B cell (primary cell): ENCODE data around the gene SERPINC1. TPM values are rescaled to one million over a fixed set of nuclear protein-coding genes. Genes with fewer than 3 reads are reported as not detected.

ENCODE experiments used
- ATAC-seq: fragments of 200-7000 bp; cut with Tn5 transposase; one replicate; pipeline ENCODE4 v1.10.0; 2021; ENCODE audit warnings: low read depth, mild to moderate bottlenecking, moderate number of reproducible peaks, moderate library complexity
- CTCF ChIA-PET: fragments of 350-600 bp; sonication (Branson Sonifier 250); formaldehyde crosslinking; loops from one replicate; lab custom pipeline; 2021; ENCODE audit warnings: antibody characterized with exemption, inconsistent platforms; lab: Charles Lee
- POLR2A ChIA-PET: fragments of 350-600 bp; sonication (Branson Sonifier 250); formaldehyde crosslinking; loops from one replicate; lab custom pipeline; 2021; ENCODE audit warnings: antibody characterized with exemption; lab: Charles Lee
- DNase-seq: peaks from one replicate; pipeline ENCODE4 v3.0.0; 2013
- H2AFZ ChIP-seq: 2 replicates; pipeline ENCODE4 v1.6.1; 2012; ENCODE audit warnings: mild to moderate bottlenecking, low read depth, low read length; ENCODE audit not compliant: insufficient read depth, poor library complexity, severe bottlenecking
- H3K27ac ChIP-seq, 2 donors: 1 replicate in 1 of 2; 2 replicates in 1 of 2; pipeline ENCODE4 v1.5.1; 2012 to 2013; ENCODE audit warnings: low read length in 2 of 2, mild to moderate bottlenecking in 2 of 2, moderate library complexity in 1 of 2
- H3K27me3 ChIP-seq, 4 experiments: fragments of 200-600 bp in 1 of 4; sonication (generic) in 1 of 4; replicated peaks in 1 of 4; 1 replicate in 2 of 4; 2 replicates in 2 of 4; pipeline versions ENCODE4 v1.6.1 to v1.7.0; 2013 to 2016; ENCODE audit warnings: low read length in 3 of 4, mild to moderate bottlenecking in 2 of 4, mixed read lengths in 1 of 4, moderate library complexity in 1 of 4; ENCODE audit not compliant: insufficient read depth in 4 of 4, control insufficient read depth in 3 of 4; ENCODE audit errors: control extremely low read depth in 1 of 4
- H3K36me3 ChIP-seq, 2 experiments: replicated peaks in 1 of 2; 1 replicate in 1 of 2; 2 replicates in 1 of 2; pipeline versions ENCODE4 v1.6.1 to v1.7.1; 2013; ENCODE audit warnings: low read length in 1 of 2; ENCODE audit not compliant: insufficient read depth in 2 of 2, control insufficient read depth in 1 of 2; ENCODE audit errors: control extremely low read depth in 1 of 2, extremely low read depth in 1 of 2
- H3K4me1 ChIP-seq, 2 donors: fragments of 200-600 bp in 1 of 2; sonication (generic) in 1 of 2; 1 replicate in 1 of 2; 2 replicates in 1 of 2; pipeline versions ENCODE4 v1.5.1 to v1.6.1; 2013 to 2017; ENCODE audit warnings: low read length in 2 of 2; ENCODE audit not compliant: control insufficient read depth in 2 of 2, insufficient read depth in 2 of 2
- H3K4me2 ChIP-seq: replicated peaks from 2 replicates; pipeline ENCODE3; 2012; ENCODE audit warnings: mild to moderate bottlenecking, low read depth, low read length; ENCODE audit not compliant: poor library complexity, severe bottlenecking
- H3K4me3 ChIP-seq, 5 experiments: fragments of 200-600 bp in 1 of 5; sonication (generic) in 1 of 5; 1 replicate in 3 of 5; 2 replicates in 2 of 5; pipeline versions ENCODE4 v1.5.1 to v1.7.0; 2011 to 2016; ENCODE audit warnings: low read length in 4 of 5, mild to moderate bottlenecking in 4 of 5, low read depth in 2 of 5, control low read depth in 1 of 5, moderate library complexity in 1 of 5; ENCODE audit not compliant: insufficient read depth in 1 of 5; ENCODE audit errors: control extremely low read depth in 1 of 5, extremely low read depth in 1 of 5
- H3K79me2 ChIP-seq: fragments of 200-600 bp; sonication (generic); one replicate; pipeline ENCODE4 v1.6.0; 2016; ENCODE audit warnings: low read length; ENCODE audit not compliant: control insufficient read depth, insufficient read depth
- H3K9ac ChIP-seq: fragments of 200-600 bp; sonication (generic); 2 replicates; pipeline ENCODE4 v1.6.1; 2017; ENCODE audit warnings: mild to moderate bottlenecking, low read length, moderate library complexity
- H3K9me3 ChIP-seq, 3 donors: one replicate each; pipeline versions ENCODE4 v1.6.1 to v1.7.1; 2013; ENCODE audit warnings: low read length in 2 of 3; ENCODE audit not compliant: control insufficient read depth in 2 of 3, insufficient read depth in 1 of 3; ENCODE audit errors: control extremely low read depth in 1 of 3
- H4K20me1 ChIP-seq: 2 replicates; pipeline ENCODE4 v1.6.0; 2012; ENCODE audit warnings: mild to moderate bottlenecking, low read length; ENCODE audit not compliant: insufficient read depth, control insufficient read depth, poor library complexity, severe bottlenecking
- H3K27ac Mint-ChIP-seq: one replicate; pipeline ENCODE4 v1.8.0; 2021; ENCODE audit warnings: mixed read lengths
- H3K27me3 Mint-ChIP-seq: one replicate; pipeline ENCODE4 v1.8.0; 2021; ENCODE audit warnings: mixed read lengths
- H3K4me1 Mint-ChIP-seq: one replicate; pipeline ENCODE4 v1.8.0; 2021; ENCODE audit warnings: mixed read lengths
- H3K4me3 Mint-ChIP-seq: one replicate; pipeline ENCODE4 v1.8.0; 2021; ENCODE audit warnings: mixed read lengths
- H3K9me3 Mint-ChIP-seq: one replicate; pipeline ENCODE4 v1.8.0; 2022; ENCODE audit warnings: mixed read lengths; ENCODE audit not compliant: insufficient read depth
- CTCF ChIP-seq: fragments of 200-600 bp; IDR thresholded peaks from one replicate; pipeline ENCODE4 v1.8.0; 2022; ENCODE audit warnings: antibody characterized with exemption, mild to moderate bottlenecking
- EZH2 ChIP-seq: IDR thresholded peaks from 2 replicates; pipeline ENCODE4 v1.6.1; 2012; ENCODE audit warnings: borderline replicate concordance, low read depth, mild to moderate bottlenecking, moderate library complexity, low read length; ENCODE audit not compliant: insufficient read depth, poor library complexity, severe bottlenecking
- WGBS: methylation state at CpG from one replicate; pipeline ENCODE4 v1.1.5; 2013; ENCODE audit warnings: missing lambda C conversion rate; ENCODE audit not compliant: insufficient coverage; 5-methylcytosine and 5-hydroxymethylcytosine counted together
- intact Hi-C: fragments of 100-400 bp; cut with micrococcal nuclease; formaldehyde crosslinking; loops from one replicate; pipeline ENCODE4 v1.10.0; 2022
- polyA plus RNA-seq: library from polyadenylated mRNA; depleted of rRNA; stranded (reverse); fragments of >200 nt; gene quantifications from 2 replicates; pipeline ENCODE4 v1.2.3, GENCODE V29; 2012
- total RNA-seq, 2 donors: library from RNA; stranded (reverse); fragments of 120-200 nt in 1 of 2; gene quantifications; 1 replicate in 1 of 2; 2 replicates in 1 of 2; pipeline versions ENCODE4 v1.2.3 to v1.2.4, GENCODE V29; 2013 to 2022

The SERPINC1 gene
- total and polyA plus RNA-seq, 2 donors (not counting 1 experiment from before 2014, with no cell fraction given), result 0.12 TPM; not detected in 1

- H3K4me3 ChIP-seq, result no peak overlapping the region
- no peak overlapping the region for H3K9ac ChIP-seq
- no peaks in the 10 kb centered on the region for H3K79me2 ChIP-seq
- intact Hi-C loops, result no loop called here
- 95% methylated on average over 4 of the region's 4 CpGs for WGBS
- TF ChIP-seq CTCF (no peak), EZH2 (no peak)
- ATAC-seq, result no peak
- no peaks in the 10 kb centered on the region for H3K36me3 ChIP-seq
- no peak overlapping the region for H2AFZ ChIP-seq
- Mint-ChIP-seq H3K4me1 (no peaks in the 10 kb centered on the region), H3K27ac (no peak overlapping the region), H3K27me3 (no peaks in the 10 kb centered on the region), H3K4me3 (no peak overlapping the region), H3K9me3 (peaks cover 2% of the 10 kb centered on the region)
- no peak overlapping the region for H3K4me2 ChIP-seq
- H3K4me1 ChIP-seq, result no peaks in the 10 kb centered on the region
- H3K9me3 ChIP-seq, result no peaks in the 10 kb centered on the region
- no peaks in the 10 kb centered on the region for H3K27me3 ChIP-seq
- H3K27ac ChIP-seq, result no peak overlapping the region
- no peak for DNase-seq
- ChIA-PET CTCF (no interaction called here), POLR2A (no interaction called here)
- H4K20me1 ChIP-seq, result no peaks in the 10 kb centered on the region
Observed at GRCh38 chr1:173916667-173917066, 460 bp downstream of the SERPINC1 start.

GRCh38 chr1:173915596-173915995 lies 1.5 kb downstream of the SERPINC1 start:
- ChIA-PET POLR2A (no interaction called here), CTCF (no interaction called here)
- Histone ChIP-seq H3K36me3 (no peaks in the 10 kb centered on the region), H3K4me2 (no peak overlapping the region), H3K27ac (no peak overlapping the region), H3K9me3 (no peaks in the 10 kb centered on the region), H3K9ac (no peak overlapping the region), H3K4me1 (no peaks in the 10 kb centered on the region), H4K20me1 (no peaks in the 10 kb centered on the region), H2AFZ (no peak overlapping the region), H3K79me2 (no peaks in the 10 kb centered on the region), H3K4me3 (no peak overlapping the region), H3K27me3 (no peaks in the 10 kb centered on the region)
- no peak for TF ChIP-seq EZH2
- TF ChIP-seq CTCF, result no peak
- intact Hi-C loops, result no loop called here
- Mint-ChIP-seq H3K27ac (no peak overlapping the region), H3K4me3 (no peak overlapping the region), H3K4me1 (no peaks in the 10 kb centered on the region), H3K27me3 (no peaks in the 10 kb centered on the region), H3K9me3 (peaks cover 2% of the 10 kb centered on the region)
- ATAC-seq (no peak), DNase-seq (no peak)
- 100% methylated on average over 2 of the region's 2 CpGs for WGBS
